IMR-90 (cell line): ENCODE results near the gene ARSB. TPM values are rescaled to one million over a fixed set of nuclear protein-coding genes. Genes with fewer than 3 reads are reported as not detected.

Experiments
- ATAC-seq: fragments of 200-7000 bp; cut with Tn5 transposase; 2 replicates; pipeline ENCODE4 v1.9.1; 2020; ENCODE audit warnings: low read depth, mild to moderate bottlenecking, moderate library complexity
- BruUV-seq: library from RNA; stranded (reverse); fragments of 400-500 nt; replicated peaks from 2 replicates; lab custom pipeline; 2021; lab: Mats Ljungman, UMichigan
- CTCF ChIA-PET: fragments of 300-600 bp; formaldehyde crosslinking; extraction: SDS; loops from one replicate; lab custom pipeline; 2021; ENCODE audit warnings: antibody characterized with exemption; lab: Yijun Ruan, JAX
- POLR2A ChIA-PET: fragments of 300-600 bp; sonication (Branson Sonifier 250); formaldehyde crosslinking; loops from one replicate; lab custom pipeline; 2022; ENCODE audit warnings: antibody characterized with exemption; ENCODE audit not compliant: unreplicated experiment; lab: Charles Lee
- DNase-seq: peaks from one replicate; pipeline ENCODE4 v3.0.0; 2013
- H2AFZ ChIP-seq: replicated peaks from 2 replicates; pipeline ENCODE3; 2013; ENCODE audit warnings: low read length, mild to moderate bottlenecking; ENCODE audit not compliant: poor library complexity
- H2AK5ac ChIP-seq: 2 replicates; pipeline ENCODE4 v1.6.1; 2013; ENCODE audit warnings: low read depth, low read length, inconsistent platforms
- H2AK9ac ChIP-seq: replicated peaks from 2 replicates; pipeline ENCODE3; 2013; ENCODE audit warnings: mild to moderate bottlenecking, low read depth, low read length, moderate library complexity; ENCODE audit not compliant: poor library complexity
- H2BK120ac ChIP-seq: 2 replicates; pipeline ENCODE4 v1.6.1; 2013; ENCODE audit warnings: low read depth, low read length, inconsistent platforms
- H2BK15ac ChIP-seq: 3 replicates; pipeline ENCODE4 v1.6.1; 2013; ENCODE audit warnings: low read depth, low read length, inconsistent platforms
- H2BK20ac ChIP-seq: 2 replicates; pipeline ENCODE4 v1.6.1; 2013; ENCODE audit warnings: low read depth, mild to moderate bottlenecking, inconsistent platforms, low read length, moderate library complexity
- H2BK5ac ChIP-seq: 2 replicates; pipeline ENCODE4 v1.6.1; 2013; ENCODE audit warnings: mild to moderate bottlenecking, low read depth, low read length, inconsistent platforms; ENCODE audit not compliant: poor library complexity, severe bottlenecking
- H3K14ac ChIP-seq: replicated peaks from 2 replicates; pipeline ENCODE4 v1.6.1; 2013; ENCODE audit warnings: low read depth, low read length, inconsistent platforms
- H3K18ac ChIP-seq: 2 replicates; pipeline ENCODE4 v1.6.1; 2013; ENCODE audit warnings: low read depth, low read length, control low read depth
- H3K23ac ChIP-seq: 2 replicates; pipeline ENCODE4 v1.6.1; 2013; ENCODE audit warnings: low read depth, low read length, inconsistent platforms
- H3K27ac ChIP-seq: 2 replicates; pipeline ENCODE4 v1.5.1; 2013; ENCODE audit warnings: mild to moderate bottlenecking, control low read depth, low read length; ENCODE audit not compliant: insufficient read depth
- H3K27me3 ChIP-seq: 2 replicates; pipeline ENCODE4 v1.6.1; 2013; ENCODE audit warnings: low read length; ENCODE audit not compliant: control insufficient read depth, insufficient read depth
- H3K36me3 ChIP-seq: 2 replicates; pipeline ENCODE4 v1.6.1; 2013; ENCODE audit warnings: low read length, mixed read lengths; ENCODE audit not compliant: control insufficient read depth, insufficient read depth
- H3K4ac ChIP-seq: 2 replicates; pipeline ENCODE4 v1.6.1; 2013; ENCODE audit warnings: low read depth, low read length, inconsistent platforms
- H3K4me1 ChIP-seq: 2 replicates; pipeline ENCODE4 v1.6.1; 2013; ENCODE audit warnings: low read length, mixed read lengths; ENCODE audit not compliant: control insufficient read depth, insufficient read depth
- H3K4me2 ChIP-seq: 2 replicates; pipeline ENCODE4 v1.6.1; 2013; ENCODE audit warnings: low read depth, mild to moderate bottlenecking, control low read depth, low read length, moderate library complexity
- H3K4me3 ChIP-seq: 2 replicates; pipeline ENCODE4 v1.5.1; 2013; ENCODE audit warnings: low read depth, mild to moderate bottlenecking, control low read depth, low read length, moderate library complexity; ENCODE audit not compliant: insufficient read depth
- H3K56ac ChIP-seq: 2 replicates; pipeline ENCODE4 v1.6.1; 2013; ENCODE audit warnings: low read length, inconsistent platforms; ENCODE audit not compliant: insufficient read depth; ENCODE audit errors: extremely low read depth
- H3K79me1 ChIP-seq, 2 experiments: 2 replicates each; pipeline ENCODE4 v1.6.1; 2013; ENCODE audit warnings: low read length in 2 of 2, inconsistent platforms in 1 of 2, low read depth in 1 of 2
- H3K9ac ChIP-seq: 2 replicates; pipeline ENCODE4 v1.6.1; 2013; ENCODE audit warnings: low read depth, low read length, control low read depth
- H3K9me1 ChIP-seq: 2 replicates; pipeline ENCODE4 v1.6.1; 2013; ENCODE audit warnings: low read length, inconsistent platforms; ENCODE audit not compliant: insufficient read depth
- H3K9me3 ChIP-seq: 2 replicates; pipeline ENCODE4 v1.6.1; 2013; ENCODE audit warnings: low read length; ENCODE audit not compliant: control insufficient read depth, insufficient read depth
- H4K20me1 ChIP-seq: 2 replicates; pipeline ENCODE4 v1.6.1; 2013; ENCODE audit warnings: low read length, inconsistent platforms; ENCODE audit not compliant: insufficient read depth
- H4K5ac ChIP-seq: 2 replicates; pipeline ENCODE4 v1.6.1; 2013; ENCODE audit warnings: mild to moderate bottlenecking, low read depth, low read length, control low read depth
- H4K8ac ChIP-seq, 2 experiments: 2 replicates each; pipeline ENCODE4 v1.6.1; 2013; ENCODE audit warnings: low read depth in 2 of 2, low read length in 2 of 2, control low read depth in 1 of 2, inconsistent platforms in 1 of 2
- H4K91ac ChIP-seq: 2 replicates; pipeline ENCODE4 v1.6.1; 2013; ENCODE audit warnings: low read depth, low read length, inconsistent platforms; ENCODE audit not compliant: insufficient read depth
- MAFK ChIP-seq: IDR thresholded peaks from 2 replicates; pipeline ENCODE4 v1.6.1; 2012; ENCODE audit warnings: low read depth, low read length, improper control_type of control experiment
- MAZ ChIP-seq: IDR thresholded peaks from 2 replicates; pipeline ENCODE4 v1.6.1; 2012; ENCODE audit warnings: low read depth, mild to moderate bottlenecking, low read length, improper control_type of control experiment, moderate library complexity, borderline replicate concordance
- NFE2L2 ChIP-seq: fragments of 150-350 bp; IDR thresholded peaks from 2 replicates; pipeline ENCODE4 v1.6.1; 2016; ENCODE audit warnings: low read depth, mild to moderate bottlenecking, low read length
- WGBS, 2 experiments: methylation state at CpG; one replicate each; pipeline versions ENCODE4 v1.1.5 to v1.1.7; 2013; ENCODE audit warnings: missing lambda C conversion rate in 2 of 2; ENCODE audit not compliant: insufficient read length in 1 of 2; ENCODE audit errors: extremely low coverage in 2 of 2; 5-methylcytosine and 5-hydroxymethylcytosine counted together
- dilution Hi-C: fragments of 300-500 bp; cut with HindIII; formaldehyde crosslinking; loops from one replicate; pipeline ENCODE4 v1.14.3; 2018; ENCODE audit warnings: low sequenced_read_pairs; ENCODE audit not compliant: unreplicated experiment
- in situ Hi-C: fragments of 300-500 bp; cut with MboI; formaldehyde crosslinking; loops from 3 replicates; pipeline ENCODE4 v1.14.3; 2019; ENCODE audit warnings: low sequenced_read_pairs, inconsistent platforms, mixed read lengths
- intact Hi-C: fragments of 100-400 bp; cut with micrococcal nuclease; formaldehyde crosslinking; loops from 2 replicates; pipeline ENCODE4 v1.10.0; 2022
- polyA plus RNA-seq, 3 experiments: library from polyadenylated mRNA; depleted of rRNA; stranded (reverse); fragments of >200 nt; gene quantifications; 2 replicates each; pipeline ENCODE4 v1.2.3, GENCODE V29; 2012; ENCODE audit warnings: low replicate concordance in 1 of 3
- total RNA-seq: library from RNA; depleted of rRNA; stranded (reverse); fragments of >200 nt; gene quantifications from 2 replicates; pipeline ENCODE4 v1.2.3, GENCODE V29; 2012
- TF ChIP-seq, protein P1 (sequence below): conservative IDR thresholded peaks from 2 replicates; pipeline ENCODE4 v1.5.1; 2012; ENCODE audit warnings: mild to moderate bottlenecking, low read depth, low read length, improper control_type of control experiment

Gene ARSB
- total and polyA plus RNA-seq, 2 of the 4 experiments (the other 2 are of a cell fraction): 16.0 to 16.3 TPM

DNA sequence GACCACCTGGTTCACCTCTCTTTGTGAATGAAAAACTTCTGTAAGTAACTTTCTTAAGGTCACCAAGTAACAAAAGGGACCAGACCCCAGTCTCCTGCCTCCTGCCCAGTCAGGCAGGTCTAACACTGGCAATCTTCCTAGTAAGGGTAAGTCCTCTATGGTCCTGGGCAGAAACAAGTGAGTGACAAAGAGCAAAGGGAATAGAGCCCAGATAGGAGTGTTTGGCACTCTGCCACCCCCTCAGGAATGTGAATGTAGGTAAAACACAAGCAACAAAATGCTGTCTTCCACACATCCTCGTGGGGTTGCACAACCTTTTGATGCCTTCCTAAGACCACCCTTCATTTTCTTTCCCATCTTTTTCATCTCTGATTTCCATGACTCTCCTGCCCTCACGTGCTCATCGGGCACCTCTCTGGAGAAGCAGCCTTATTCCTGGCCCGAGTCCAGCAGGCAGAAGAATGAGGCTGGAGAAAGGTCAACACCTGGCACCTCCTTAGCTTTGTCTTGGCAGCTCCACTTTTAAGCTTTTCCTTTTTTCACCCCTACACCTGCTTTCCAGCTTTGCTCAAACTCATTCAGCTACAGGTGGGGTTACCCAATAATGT lies 246.3 kb downstream of the ARSB start:
- Histone ChIP-seq H2AFZ (no peak overlapping the region), H3K79me1 (no peaks in the 10 kb centered on the region), H3K14ac (no peak overlapping the region), H2AK9ac (no peak overlapping the region), H3K23ac (peak overlapping the region; percentile 43; the same call in 1 of the 2 replicates), H3K4me1 (no peaks in the 10 kb centered on the region), H2BK15ac (no peak overlapping the region), H3K9me1 (no peaks in the 10 kb centered on the region), H3K4me2 (no peak overlapping the region), H3K27ac (no peak overlapping the region), H4K91ac (no peak overlapping the region), H3K4ac (no peak overlapping the region), H3K9ac (no peak overlapping the region), H3K56ac (no peak overlapping the region), H3K18ac (no peak overlapping the region), H2AK5ac (0 out of 2 replicates have a peak overlapping the region, but pooled peaks have one; percentile 4), H4K20me1 (no peaks in the 10 kb centered on the region), H4K8ac (no peak overlapping the region), H2BK120ac (no peak overlapping the region), H4K5ac (no peak overlapping the region), H3K27me3 (0 out of 2 replicates have a peak, but pooled peaks cover 1% of the 10 kb centered on the region), H3K9me3 (peaks cover 1% of the 10 kb centered on the region; the same call in 1 of the 2 replicates), H2BK5ac (no peak overlapping the region), H3K4me3 (no peak overlapping the region), H3K36me3 (no peaks in the 10 kb centered on the region), H2BK20ac (no peak overlapping the region)
- ATAC-seq: no peak
- CTCF ChIA-PET: interaction anchor here (0.5 kb wide), 1 partner anchor 172 kb away, joined by 3 read pairs; no protein-coding TSS in a partner anchor
- WGBS, 2 experiments: 83% methylated on average over 3 of the region's 4 CpGs; no CpG with 5 or more reads in 1 of the 2 experiments
- POLR2A ChIA-PET: no interaction called here
- BruUV-seq: no TSS peak
- TF ChIP-seq, protein P1, sequence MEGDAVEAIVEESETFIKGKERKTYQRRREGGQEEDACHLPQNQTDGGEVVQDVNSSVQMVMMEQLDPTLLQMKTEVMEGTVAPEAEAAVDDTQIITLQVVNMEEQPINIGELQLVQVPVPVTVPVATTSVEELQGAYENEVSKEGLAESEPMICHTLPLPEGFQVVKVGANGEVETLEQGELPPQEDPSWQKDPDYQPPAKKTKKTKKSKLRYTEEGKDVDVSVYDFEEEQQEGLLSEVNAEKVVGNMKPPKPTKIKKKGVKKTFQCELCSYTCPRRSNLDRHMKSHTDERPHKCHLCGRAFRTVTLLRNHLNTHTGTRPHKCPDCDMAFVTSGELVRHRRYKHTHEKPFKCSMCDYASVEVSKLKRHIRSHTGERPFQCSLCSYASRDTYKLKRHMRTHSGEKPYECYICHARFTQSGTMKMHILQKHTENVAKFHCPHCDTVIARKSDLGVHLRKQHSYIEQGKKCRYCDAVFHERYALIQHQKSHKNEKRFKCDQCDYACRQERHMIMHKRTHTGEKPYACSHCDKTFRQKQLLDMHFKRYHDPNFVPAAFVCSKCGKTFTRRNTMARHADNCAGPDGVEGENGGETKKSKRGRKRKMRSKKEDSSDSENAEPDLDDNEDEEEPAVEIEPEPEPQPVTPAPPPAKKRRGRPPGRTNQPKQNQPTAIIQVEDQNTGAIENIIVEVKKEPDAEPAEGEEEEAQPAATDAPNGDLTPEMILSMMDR: no peak
- TF ChIP-seq NFE2L2: no peak
- no peak for TF ChIP-seq MAZ
- TF ChIP-seq MAFK: no peak
- no peak for DNase-seq
- intact Hi-C loops: no loop called here
- in situ Hi-C loops: no loop called here
- dilution Hi-C loops: no loop called here
